Breast epithelium (tissue), 3 donors: ENCODE data around the gene TTLL11.

Experiments
- CTCF ChIP-seq, 3 donors: fragments of 450-650 bp; IDR thresholded peaks; one replicate each; pipeline ENCODE4 v1.5.1; 2016 to 2017; ENCODE audit warnings: antibody characterized with exemption in 3 of 3, mild to moderate bottlenecking in 3 of 3, moderate library complexity in 3 of 3
- POLR2A ChIP-seq: fragments of 450-650 bp; IDR thresholded peaks from one replicate; pipeline ENCODE4 v1.6.1; 2016; ENCODE audit warnings: antibody characterized with exemption, mild to moderate bottlenecking, moderate library complexity
- POLR2AphosphoS5 ChIP-seq, 3 donors: sonication (generic); formaldehyde crosslinking; IDR thresholded peaks; one replicate each; pipeline ENCODE4 v1.6.1; 2017; ENCODE audit warnings: antibody characterized with exemption in 3 of 3

- TF ChIP-seq CTCF (IDR thresholded peaks at IDR 0.05) (no peak), POLR2A (no peak), POLR2AphosphoS5 (IDR thresholded peaks at IDR 0.05) (no peak)
Measured at GRCh38 chr9:121937240-121937639, 155.9 kb downstream of the TTLL11 start.
